H9 (cell line): Measurements from ENCODE around the gene SIL1. TPM values are rescaled to one million over a fixed set of nuclear protein-coding genes. Genes with fewer than 3 reads are reported as not detected.

Source experiments
- DNase-seq: peaks from one replicate; pipeline ENCODE4 v3.0.0-alpha.2; 2017
- H2AFZ ChIP-seq: one replicate; pipeline ENCODE4 v1.6.1; 2013; ENCODE audit warnings: mild to moderate bottlenecking, low read length, control low read depth, moderate library complexity
- H2AK5ac ChIP-seq: 2 replicates; pipeline ENCODE4 v1.6.1; 2013; ENCODE audit warnings: low read length, control low read depth, mixed read lengths; ENCODE audit not compliant: insufficient read length
- H2BK120ac ChIP-seq: one replicate; pipeline ENCODE4 v1.6.1; 2013; ENCODE audit warnings: low read depth, mild to moderate bottlenecking, low read length, control low read depth, inconsistent platforms; ENCODE audit not compliant: poor library complexity, severe bottlenecking
- H2BK12ac ChIP-seq: 2 replicates; pipeline ENCODE4 v1.6.1; 2013; ENCODE audit warnings: low read length, control low read depth, mixed read lengths, low read depth; ENCODE audit not compliant: insufficient read length
- H2BK15ac ChIP-seq: 2 replicates; pipeline ENCODE4 v1.6.1; 2013; ENCODE audit warnings: low read depth, low read length, control low read depth
- H2BK20ac ChIP-seq: one replicate; pipeline ENCODE4 v1.6.1; 2013; ENCODE audit warnings: low read depth, mild to moderate bottlenecking, low read length, control low read depth, inconsistent platforms; ENCODE audit not compliant: poor library complexity, severe bottlenecking
- H2BK5ac ChIP-seq: 2 replicates; pipeline ENCODE4 v1.6.1; 2013; ENCODE audit warnings: low read length, control low read depth, mixed read lengths; ENCODE audit not compliant: insufficient read length
- H3K14ac ChIP-seq: 2 replicates; pipeline ENCODE4 v1.6.1; 2013; ENCODE audit warnings: low read length, control low read depth; ENCODE audit not compliant: insufficient read depth
- H3K18ac ChIP-seq: 2 replicates; pipeline ENCODE4 v1.6.1; 2013; ENCODE audit warnings: low read depth, mild to moderate bottlenecking, mixed read lengths, low read length, control low read depth; ENCODE audit not compliant: insufficient read length
- H3K23ac ChIP-seq: 2 replicates; pipeline ENCODE4 v1.6.1; 2013; ENCODE audit warnings: low read length, control low read depth, mixed read lengths, low read depth; ENCODE audit not compliant: insufficient read length
- H3K23me2 ChIP-seq: 2 replicates; pipeline ENCODE4 v1.6.1; 2013; ENCODE audit warnings: low read depth, mild to moderate bottlenecking, mixed read lengths, low read length, control low read depth; ENCODE audit not compliant: insufficient read length, poor library complexity, severe bottlenecking
- H3K27ac ChIP-seq: 2 replicates; pipeline ENCODE4 v1.5.1; 2013; ENCODE audit warnings: low read length, control low read depth, mixed read lengths, low read depth; ENCODE audit not compliant: insufficient read length
- H3K27me3 ChIP-seq: 2 replicates; pipeline ENCODE4 v1.6.1; 2013; ENCODE audit warnings: low read length, control low read depth, inconsistent platforms; ENCODE audit not compliant: insufficient read depth
- H3K4ac ChIP-seq: 2 replicates; pipeline ENCODE4 v1.6.1; 2013; ENCODE audit warnings: low read depth, mild to moderate bottlenecking, control low read depth, inconsistent platforms, low read length, moderate library complexity
- H3K4me1 ChIP-seq: 2 replicates; pipeline ENCODE4 v1.6.1; 2013; ENCODE audit warnings: low read length, control low read depth, inconsistent platforms; ENCODE audit not compliant: insufficient read depth
- H3K4me2 ChIP-seq: 2 replicates; pipeline ENCODE4 v1.6.1; 2013; ENCODE audit warnings: low read length, control low read depth, mixed read lengths; ENCODE audit not compliant: insufficient read length, insufficient read depth
- H3K56ac ChIP-seq: 2 replicates; pipeline ENCODE4 v1.6.1; 2013; ENCODE audit warnings: low read depth, mild to moderate bottlenecking, mixed read lengths, low read length, control low read depth; ENCODE audit not compliant: insufficient read length
- H3K79me1 ChIP-seq: 2 replicates; pipeline ENCODE4 v1.6.1; 2013; ENCODE audit warnings: low read depth, mild to moderate bottlenecking, moderate library complexity, low read length, control low read depth, inconsistent platforms; ENCODE audit not compliant: insufficient read depth, poor library complexity, severe bottlenecking
- H3K79me2 ChIP-seq: 2 replicates; pipeline ENCODE4 v1.6.1; 2013; ENCODE audit warnings: low read length, control low read depth, inconsistent platforms; ENCODE audit not compliant: insufficient read depth
- H3K9ac ChIP-seq: 2 replicates; pipeline ENCODE4 v1.6.1; 2013; ENCODE audit warnings: low read length, control low read depth, mixed read lengths; ENCODE audit not compliant: insufficient read length; ENCODE audit errors: extremely low read depth
- H3K9me3 ChIP-seq: one replicate; pipeline ENCODE4 v1.6.1; 2013; ENCODE audit warnings: low read depth, low read length, inconsistent platforms; ENCODE audit not compliant: control insufficient read depth
- H3T11ph ChIP-seq: one replicate; pipeline ENCODE4 v1.6.1; 2013; ENCODE audit warnings: mild to moderate bottlenecking, low read length, control low read depth, inconsistent platforms
- H4K20me1 ChIP-seq: one replicate; pipeline ENCODE4 v1.6.1; 2013; ENCODE audit not compliant: control insufficient read depth, insufficient read length, insufficient read depth
- H4K5ac ChIP-seq: 2 replicates; pipeline ENCODE4 v1.6.1; 2013; ENCODE audit warnings: low read depth, mild to moderate bottlenecking, mixed read lengths, low read length, control low read depth; ENCODE audit not compliant: insufficient read length
- H4K8ac ChIP-seq: replicated peaks from 2 replicates; pipeline ENCODE4 v1.6.1; 2013; ENCODE audit warnings: low read length, control low read depth, mixed read lengths, low read depth; ENCODE audit not compliant: insufficient read length
- H4K91ac ChIP-seq: 2 replicates; pipeline ENCODE4 v1.6.1; 2013; ENCODE audit warnings: low read depth, mild to moderate bottlenecking, moderate library complexity, mixed read lengths, low read length, control low read depth; ENCODE audit not compliant: insufficient read length
- H3K27ac Mint-ChIP-seq, 3 experiments: 2 replicates in 2 of 3; 3 replicates in 1 of 3; pipeline ENCODE4 v1.8.0; 2020 to 2021; ENCODE audit warnings: mixed read lengths in 3 of 3, mild to moderate bottlenecking in 1 of 3, moderate library complexity in 1 of 3
- H3K27me3 Mint-ChIP-seq: 2 replicates; pipeline ENCODE4 v1.8.0; 2021; ENCODE audit warnings: low read depth, mild to moderate bottlenecking, moderate library complexity, mixed read lengths
- H3K36me3 Mint-ChIP-seq, 3 experiments: 2 replicates in 2 of 3; 3 replicates in 1 of 3; pipeline ENCODE4 v1.8.0; 2020 to 2021; ENCODE audit warnings: low read depth in 3 of 3, mixed read lengths in 3 of 3; ENCODE audit not compliant: insufficient read depth in 1 of 3
- H3K4me1 Mint-ChIP-seq, 2 experiments: 2 replicates each; pipeline ENCODE4 v1.8.0; 2020; ENCODE audit warnings: mixed read lengths in 2 of 2
- H3K4me3 Mint-ChIP-seq, 2 experiments: 2 replicates in 1 of 2; 3 replicates in 1 of 2; pipeline ENCODE4 v1.8.0; 2020 to 2021; ENCODE audit warnings: mild to moderate bottlenecking in 2 of 2, mixed read lengths in 2 of 2, moderate library complexity in 1 of 2
- H3K9me3 Mint-ChIP-seq, 2 experiments: 2 replicates in 1 of 2; 3 replicates in 1 of 2; pipeline ENCODE4 v1.8.0; 2020; ENCODE audit warnings: mild to moderate bottlenecking in 2 of 2, mixed read lengths in 2 of 2, moderate library complexity in 1 of 2
- total RNA-seq: library from RNA; stranded (reverse); gene quantifications from 2 replicates; pipeline ENCODE4 v1.2.1, GENCODE V29; 2021
- TF ChIP-seq, protein P1 (sequence below): fragments of 200-600 bp; sonication (generic); conservative IDR thresholded peaks from 3 replicates; pipeline ENCODE4 v1.8.0; 2021; ENCODE audit warnings: antibody characterized with exemption, mild to moderate bottlenecking

Gene SIL1
- total RNA-seq, 1 experiment from 2014 or later: 10.6 TPM

GRCh38 chr5:139245637-139246339, 47.6 kb upstream of the SIL1 start:
- no peak overlapping the region for H3K4ac ChIP-seq
- no peak overlapping the region for H3K27ac ChIP-seq
- no peaks in the 10 kb centered on the region for H3K79me1 ChIP-seq
- Mint-ChIP-seq H3K36me3 (no peaks in the 10 kb centered on the region), H3K9me3 (no peaks in the 10 kb centered on the region), H3K27me3 (no peaks in the 10 kb centered on the region; the same call in 1 of the 2 replicates), H3K4me3 (no peak overlapping the region), H3K4me1 (peaks cover 13% of the 10 kb centered on the region in 2 experiments), H3K27ac (no peak overlapping the region; a peak in 1 of 7 replicates)
- H4K5ac ChIP-seq: no peak overlapping the region
- no peak overlapping the region for H2BK12ac ChIP-seq
- H3K4me2 ChIP-seq: no peak overlapping the region
- no peak overlapping the region for H2BK15ac ChIP-seq
- no peaks in the 10 kb centered on the region for H3K27me3 ChIP-seq
- H3T11ph ChIP-seq: no peak overlapping the region
- no peak overlapping the region for H2AFZ ChIP-seq
- no peaks in the 10 kb centered on the region; the same call in 1 of the 2 replicates for H3K4me1 ChIP-seq
- no peak overlapping the region for H2AK5ac ChIP-seq
- H3K79me2 ChIP-seq: no peaks in the 10 kb centered on the region
- no peak overlapping the region for H4K91ac ChIP-seq
- H2BK5ac ChIP-seq: no peak overlapping the region
- no peak overlapping the region for H3K18ac ChIP-seq
- H3K9ac ChIP-seq: no peak overlapping the region
- H2BK120ac ChIP-seq: no peak overlapping the region
- no peak overlapping the region for H3K23ac ChIP-seq
- H2BK20ac ChIP-seq: no peak overlapping the region
- DNase-seq: no peak
- no peak overlapping the region for H3K56ac ChIP-seq
- no peaks in the 10 kb centered on the region for H3K23me2 ChIP-seq
- no peaks in the 10 kb centered on the region for H4K20me1 ChIP-seq
- H4K8ac ChIP-seq: no peak overlapping the region
- TF ChIP-seq, protein P1, sequence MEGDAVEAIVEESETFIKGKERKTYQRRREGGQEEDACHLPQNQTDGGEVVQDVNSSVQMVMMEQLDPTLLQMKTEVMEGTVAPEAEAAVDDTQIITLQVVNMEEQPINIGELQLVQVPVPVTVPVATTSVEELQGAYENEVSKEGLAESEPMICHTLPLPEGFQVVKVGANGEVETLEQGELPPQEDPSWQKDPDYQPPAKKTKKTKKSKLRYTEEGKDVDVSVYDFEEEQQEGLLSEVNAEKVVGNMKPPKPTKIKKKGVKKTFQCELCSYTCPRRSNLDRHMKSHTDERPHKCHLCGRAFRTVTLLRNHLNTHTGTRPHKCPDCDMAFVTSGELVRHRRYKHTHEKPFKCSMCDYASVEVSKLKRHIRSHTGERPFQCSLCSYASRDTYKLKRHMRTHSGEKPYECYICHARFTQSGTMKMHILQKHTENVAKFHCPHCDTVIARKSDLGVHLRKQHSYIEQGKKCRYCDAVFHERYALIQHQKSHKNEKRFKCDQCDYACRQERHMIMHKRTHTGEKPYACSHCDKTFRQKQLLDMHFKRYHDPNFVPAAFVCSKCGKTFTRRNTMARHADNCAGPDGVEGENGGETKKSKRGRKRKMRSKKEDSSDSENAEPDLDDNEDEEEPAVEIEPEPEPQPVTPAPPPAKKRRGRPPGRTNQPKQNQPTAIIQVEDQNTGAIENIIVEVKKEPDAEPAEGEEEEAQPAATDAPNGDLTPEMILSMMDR: no peak
- no peaks in the 10 kb centered on the region for H3K9me3 ChIP-seq
- no peak overlapping the region for H3K14ac ChIP-seq
